Muscle of back (tissue), 11 donors: ENCODE results near the gene TMEM178B. TPM values are rescaled to one million over a fixed set of nuclear protein-coding genes. Genes with fewer than 3 reads are reported as not detected.

Experiments used
- DNase-seq, 3 donors: peaks; one replicate each; pipeline versions ENCODE4 v3.0.0 to v3.0.0-alpha.2; 2013
- polyA plus RNA-seq, 10 donors: library from polyadenylated mRNA; unstranded; fragments of 120-200 nt; gene quantifications; one replicate each; pipeline ENCODE4 v1.2.1, GENCODE V29; 2013; ENCODE audit not compliant: insufficient read length in 10 of 10

The TMEM178B gene
- polyA plus RNA-seq, 10 donors: 0.38 to 1.4 (median 0.58) TPM

- no peak for DNase-seq
Observed at GRCh38 chr7:141218941-141219340, 145.1 kb downstream of the TMEM178B start.

DNA sequence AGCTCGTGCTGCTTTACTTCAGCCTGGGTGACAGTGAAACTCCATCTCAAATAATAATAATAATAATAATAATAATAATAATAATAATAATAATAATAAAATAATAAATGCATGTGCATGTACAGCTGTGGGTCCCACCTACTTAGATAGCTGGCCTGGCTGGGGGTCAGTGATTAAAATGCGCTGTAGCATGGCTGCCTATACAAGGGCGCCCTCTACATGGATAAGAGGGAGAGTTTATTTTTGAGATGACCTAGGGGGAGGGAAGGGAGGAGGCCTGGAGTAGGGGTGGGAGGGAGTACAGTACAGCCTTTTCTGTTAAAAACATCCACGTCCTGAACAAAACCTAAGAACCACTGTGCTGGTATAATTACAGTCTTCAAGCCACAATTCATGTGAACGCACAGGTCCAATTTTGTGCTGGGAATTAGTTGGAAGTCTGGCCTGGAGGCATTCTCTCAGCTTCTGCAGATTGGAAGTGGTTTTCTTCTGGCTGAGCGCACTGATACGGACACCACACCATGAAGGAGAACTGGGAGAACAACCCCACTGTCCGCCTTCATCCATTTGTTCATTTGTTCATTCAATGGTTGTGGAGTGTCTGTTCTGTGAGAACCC is 146.5 kb downstream of the TMEM178B start:
- DNase-seq: no peak

DNA sequence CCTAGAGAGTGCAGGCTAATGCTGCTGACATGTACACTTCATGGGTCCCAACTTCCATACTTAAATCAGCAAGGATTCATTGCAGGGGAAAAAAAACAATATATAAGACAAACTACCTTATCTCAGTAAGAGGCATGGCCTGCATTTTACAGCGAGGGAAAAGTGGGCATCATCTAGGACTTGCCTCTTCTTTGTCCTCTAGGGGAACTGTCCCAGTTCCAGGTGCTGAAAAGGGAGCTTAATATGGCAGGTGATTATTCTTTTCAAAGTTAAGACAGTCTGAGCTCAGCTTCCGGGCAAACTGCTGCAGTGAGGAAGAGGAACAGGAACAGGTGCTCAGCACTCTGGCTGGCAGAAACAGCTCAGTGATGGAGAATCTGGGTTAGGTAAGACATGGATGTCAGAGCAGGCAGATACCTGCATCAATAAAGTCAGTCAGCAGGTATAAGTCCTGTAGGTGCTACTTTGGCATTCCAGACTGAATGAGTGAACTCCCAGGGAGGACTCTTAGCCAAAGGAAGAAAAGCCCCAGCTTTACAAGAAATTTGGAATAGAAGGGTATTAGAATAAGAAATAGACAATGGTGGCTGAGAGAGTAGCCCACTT is 147.2 kb downstream of the TMEM178B start:
- no peak for DNase-seq

DNA sequence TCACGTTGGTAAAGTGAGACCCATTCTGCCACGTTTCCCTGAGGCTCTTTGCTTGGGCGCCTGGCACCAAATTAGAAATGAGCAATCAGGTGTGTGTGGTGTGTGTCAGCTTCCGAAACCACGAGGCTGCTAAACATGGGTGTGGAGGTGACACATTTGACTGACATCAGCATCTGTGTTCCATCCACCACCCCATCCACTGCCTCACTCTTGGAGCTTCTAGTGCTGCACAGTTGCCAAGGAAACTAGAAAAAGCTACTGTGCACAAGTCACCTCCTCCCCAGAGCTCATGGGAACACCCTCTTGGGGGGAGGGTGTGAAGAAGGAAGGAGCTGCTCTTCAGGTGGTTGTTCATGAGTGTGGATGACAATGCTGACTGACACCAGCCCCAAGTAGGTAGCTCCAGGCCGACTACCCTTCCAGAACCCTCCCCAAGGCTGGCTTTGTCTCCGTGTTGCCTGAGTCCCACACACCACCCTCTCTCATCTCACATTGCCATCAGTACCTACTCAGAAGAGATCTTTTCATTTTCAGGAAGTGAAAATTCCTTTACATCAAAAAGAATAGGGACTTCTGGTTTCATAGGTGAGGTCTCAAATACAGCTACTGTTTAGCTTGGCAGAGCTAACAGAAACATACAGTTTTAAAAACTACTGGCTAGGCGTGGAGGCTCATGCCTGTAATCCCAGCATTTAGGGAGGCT is 152.2 kb downstream of the TMEM178B start:
- no peak for DNase-seq

DNA sequence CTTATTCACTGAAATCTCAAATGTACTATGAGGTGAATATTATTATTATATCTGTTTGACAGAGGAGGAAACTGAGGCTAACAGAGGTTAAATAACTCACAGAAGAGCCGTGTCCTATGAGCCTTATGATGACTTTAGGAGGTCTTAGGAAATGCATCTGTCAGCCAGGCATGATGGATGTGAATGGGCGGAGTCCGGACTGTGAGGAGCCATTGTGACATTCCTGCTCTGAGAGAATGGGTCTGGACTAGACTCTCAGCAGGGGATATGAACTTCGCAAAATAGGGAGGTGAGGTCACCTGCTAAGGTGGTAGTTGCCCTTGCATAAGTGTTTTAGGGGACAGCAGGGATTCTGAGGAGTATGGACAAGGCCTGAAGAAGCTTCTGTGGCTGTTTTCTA is 153.6 kb downstream of the TMEM178B start:
- DNase-seq: no peak

DNA sequence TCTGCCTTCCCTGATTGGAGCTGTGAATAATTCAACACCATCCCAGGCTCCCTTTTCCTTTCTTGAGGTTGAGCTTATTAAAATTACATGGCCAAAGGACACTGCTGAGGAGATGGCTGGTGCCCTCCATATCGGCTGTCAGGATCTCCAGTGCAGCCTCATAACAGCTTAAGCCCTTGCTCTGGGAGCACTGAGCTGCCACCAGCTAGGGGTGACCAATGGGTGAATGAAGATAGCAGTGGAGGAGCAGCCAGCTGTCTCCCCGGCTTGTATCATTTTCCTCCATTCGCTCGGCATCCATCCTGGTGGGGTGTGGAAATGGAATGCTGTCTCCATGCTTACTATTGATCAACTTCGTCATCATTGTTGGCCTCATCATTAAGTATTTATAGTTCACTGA is 154.6 kb downstream of the TMEM178B start:
- no peak for DNase-seq

- DNase-seq: no peak
Observed at GRCh38 chr7:141231018-141231792, 157.3 kb downstream of the TMEM178B start.

DNA sequence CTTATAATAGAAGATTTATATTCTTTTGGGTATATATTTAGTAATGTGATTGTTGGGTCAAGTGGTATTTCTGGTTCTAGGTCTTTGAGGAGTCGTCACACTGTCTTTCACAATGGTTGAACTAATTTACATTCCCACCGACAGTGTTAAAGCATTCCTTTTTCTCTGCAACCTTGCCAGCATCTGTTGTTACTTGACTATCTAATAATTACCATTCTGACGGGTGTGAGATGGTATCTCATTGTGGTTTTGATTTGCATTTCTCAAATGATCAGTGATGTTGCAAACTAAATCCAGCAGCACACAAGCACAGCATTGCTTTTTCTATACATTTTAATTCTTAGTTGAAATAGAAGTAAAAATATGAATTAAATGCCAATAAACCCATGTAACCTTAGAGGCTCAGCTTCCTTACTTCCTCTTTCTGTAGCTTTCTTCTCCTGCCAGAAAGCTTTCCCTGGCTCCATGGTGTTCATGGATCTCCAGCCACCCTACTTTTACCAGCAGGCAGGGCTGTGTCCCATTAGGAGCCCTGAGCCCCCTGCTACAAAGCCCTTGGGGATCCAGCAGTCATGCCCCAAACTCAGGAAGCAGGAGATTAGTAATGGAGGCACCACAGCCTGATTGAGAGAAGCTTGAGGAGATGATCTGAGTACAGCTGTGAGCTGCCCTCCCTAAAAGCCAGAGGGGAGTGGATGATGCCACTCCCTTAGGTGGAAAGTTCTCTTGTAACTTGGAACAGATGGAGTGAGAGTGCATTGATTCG is 158.6 kb downstream of the TMEM178B start:
- DNase-seq: no peak

DNA sequence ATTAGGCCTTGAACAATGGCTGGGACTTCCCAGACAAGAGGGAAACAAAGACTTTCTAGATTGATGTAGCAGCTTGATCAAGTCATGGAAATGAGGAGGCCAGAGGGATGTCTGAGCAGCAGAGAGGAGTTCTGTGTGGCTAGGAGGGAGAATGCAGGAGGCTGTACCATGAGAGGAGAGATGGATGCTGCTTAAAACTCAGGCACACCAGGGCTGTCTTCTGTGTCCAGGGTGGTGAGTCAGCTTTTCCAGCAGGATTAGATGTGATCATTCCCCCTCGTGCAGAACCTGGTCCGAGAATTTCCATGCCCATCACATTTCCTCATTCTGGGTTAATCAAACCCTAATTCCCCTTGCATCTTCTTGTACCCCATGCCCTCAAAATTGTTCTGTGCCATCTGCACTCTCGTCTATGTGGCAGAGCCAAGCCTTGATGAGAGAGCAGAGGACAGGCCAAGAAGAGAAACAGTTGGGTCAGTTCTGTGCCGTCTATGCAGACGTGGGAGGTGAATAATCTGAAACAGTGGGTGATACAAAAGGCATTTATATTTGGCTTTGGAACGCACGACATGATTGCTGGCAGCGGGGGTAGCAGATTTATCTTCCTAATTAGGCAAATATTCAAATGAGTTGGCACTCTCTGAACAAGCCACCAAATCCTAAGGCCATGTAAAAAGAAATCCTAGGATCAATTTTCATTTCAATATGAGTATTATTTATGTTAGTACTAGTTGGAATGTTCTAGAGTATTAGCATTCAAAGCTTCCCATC is 160.7 kb downstream of the TMEM178B start:
- DNase-seq: no peak

DNA sequence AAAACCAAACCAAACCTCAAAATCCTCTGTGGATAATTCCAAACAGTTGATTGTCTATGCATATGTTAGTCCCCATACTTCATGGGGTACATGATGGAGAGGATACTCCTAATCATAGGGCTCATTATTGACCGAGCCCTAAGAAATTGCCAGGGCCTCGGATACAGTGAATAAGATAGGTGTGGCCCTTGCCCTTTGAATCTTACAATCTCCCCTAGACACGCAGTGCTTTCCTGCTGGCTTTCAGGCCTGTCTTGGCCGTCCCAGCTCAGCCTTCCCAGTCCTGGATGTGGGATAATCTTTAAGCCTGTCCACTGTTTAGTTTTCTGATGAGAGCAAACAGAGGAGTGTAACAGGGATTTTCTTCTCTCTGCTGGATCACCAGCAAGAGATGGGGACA is 161.8 kb downstream of the TMEM178B start:
- no peak for DNase-seq

- no peak for DNase-seq
Observed at GRCh38 chr7:141238596-141239243, 164.9 kb downstream of the TMEM178B start.

GRCh38 chr7:141239661-141240060 is 165.8 kb downstream of the TMEM178B start:
- no peak for DNase-seq

GRCh38 chr7:141242568-141242967 is 168.7 kb downstream of the TMEM178B start:
- DNase-seq: no peak

DNA sequence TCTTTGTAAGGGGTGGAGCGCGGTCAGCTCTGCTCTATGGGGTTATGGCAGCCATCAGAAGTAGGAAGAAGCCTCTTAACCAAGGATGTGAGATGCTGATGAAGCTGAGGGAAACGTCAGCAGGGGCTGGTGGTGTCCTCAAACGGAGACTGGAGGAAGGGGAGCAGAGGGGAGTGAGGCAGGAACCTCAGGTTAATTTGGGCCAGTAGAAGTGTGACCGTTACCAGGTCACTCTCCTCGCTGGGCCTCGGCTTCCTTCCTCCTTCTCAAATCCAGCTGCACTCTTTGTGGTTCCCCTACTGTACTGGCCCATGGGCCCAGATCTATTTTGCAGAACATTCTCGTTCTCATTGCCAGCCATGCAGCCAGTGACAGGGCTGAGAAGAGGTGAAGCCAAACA is 169.5 kb downstream of the TMEM178B start:
- no peak for DNase-seq

GRCh38 chr7:141244435-141244834 is 170.6 kb downstream of the TMEM178B start:
- DNase-seq: no peak

- no peak for DNase-seq
Observed at GRCh38 chr7:141246426-141246825, 172.6 kb downstream of the TMEM178B start.

DNA sequence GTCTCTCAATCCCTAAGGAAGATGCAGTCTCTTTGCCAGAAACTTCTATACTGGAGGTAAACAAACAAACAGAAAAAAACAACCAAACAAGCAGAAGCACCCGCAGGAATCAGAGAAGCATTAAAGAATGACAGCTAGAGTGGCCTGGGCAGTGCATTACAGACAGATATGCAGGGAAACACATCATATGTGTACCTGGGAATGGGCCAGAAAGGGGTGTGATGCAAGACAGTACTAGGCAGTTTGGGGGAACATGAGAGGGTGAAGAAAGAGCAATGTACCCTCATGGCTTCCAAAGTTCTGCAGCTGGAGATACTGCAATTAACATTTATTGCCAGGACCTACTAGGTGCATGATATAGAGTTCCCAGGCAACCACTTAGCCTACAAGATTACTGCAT is 177.3 kb downstream of the TMEM178B start:
- no peak for DNase-seq

- DNase-seq: no peak
Observed at GRCh38 chr7:141251957-141252356, 178.1 kb downstream of the TMEM178B start.

GRCh38 chr7:141257597-141257996 is 183.7 kb downstream of the TMEM178B start:
- DNase-seq: no peak

DNA sequence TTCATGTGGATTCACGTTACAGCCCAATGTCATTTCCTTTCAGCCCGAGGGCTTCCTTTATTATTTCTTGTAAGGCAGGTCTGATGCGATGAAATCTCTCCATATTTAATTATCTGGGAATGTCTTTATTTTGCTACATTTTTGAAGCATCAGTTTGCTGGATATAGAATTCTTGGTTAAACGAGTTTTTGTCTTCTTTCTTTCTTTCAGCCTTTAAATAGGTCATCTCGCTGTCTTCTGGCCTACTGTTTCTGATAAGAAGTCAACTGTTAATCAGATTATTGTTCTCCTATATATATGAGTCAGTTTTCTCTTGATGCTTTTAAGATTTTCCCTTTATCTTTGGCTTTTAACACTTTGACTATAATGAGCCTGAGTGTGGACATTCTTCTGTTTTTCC is 184.7 kb downstream of the TMEM178B start:
- no peak for DNase-seq
